T-cell (primary cell): ENCODE results near the gene NMNAT3. TPM values are rescaled to one million over a fixed set of nuclear protein-coding genes. Genes with fewer than 3 reads are reported as not detected.
"Not testable (repeated sequence)": the region's sequence is repeated elsewhere in the genome, so short reads cannot be mapped to it uniquely, and the experiment has no call there.

Experiments
- ATAC-seq, 4 experiments: fragments of 200-7000 bp in 3 of 4; fragments of 150-1000 bp in 1 of 4; cut with Tn5 transposase; replicated peaks in 1 of 4; 1 replicate in 3 of 4; 2 replicates in 1 of 4; pipeline ENCODE4 v1.10.0; 2021; ENCODE audit warnings: moderate library complexity in 3 of 4, mild to moderate bottlenecking in 2 of 4, moderate number of reproducible peaks in 1 of 4
- CTCF ChIA-PET, 2 donors: fragments of 300-600 bp; sonication (Branson Sonifier 250); formaldehyde crosslinking; loops; one replicate each; lab custom pipeline; 2022; ENCODE audit warnings: antibody characterized with exemption in 2 of 2; lab: Charles Lee
- POLR2A ChIA-PET, 2 donors: fragments of 300-600 bp; sonication (Branson Sonifier 250); formaldehyde crosslinking; loops; one replicate each; lab custom pipeline; 2022; ENCODE audit warnings: antibody characterized with exemption in 2 of 2; lab: Charles Lee
- DNase-seq, 35 experiments: peaks; one replicate each; pipeline versions ENCODE4 v3.0.0 to v3.0.0-alpha.2; 2013 to 2023
- H3K27ac ChIP-seq: one replicate; pipeline ENCODE4 v1.5.1; 2013; ENCODE audit warnings: low read length
- H3K27me3 ChIP-seq, 2 experiments: replicated peaks in 1 of 2; 1 replicate in 1 of 2; 2 replicates in 1 of 2; pipeline versions ENCODE4 v1.6.1 to v1.7.0; 2013; ENCODE audit warnings: low read length in 1 of 2, mixed read lengths in 1 of 2; ENCODE audit not compliant: control insufficient read depth in 2 of 2, insufficient read depth in 2 of 2; ENCODE audit errors: extremely low read depth in 1 of 2
- H3K36me3 ChIP-seq, 2 donors: 1 replicate in 1 of 2; 2 replicates in 1 of 2; pipeline versions ENCODE4 v1.6.1 to v1.7.0; 2013; ENCODE audit warnings: low read length in 1 of 2; ENCODE audit not compliant: control insufficient read depth in 2 of 2, insufficient read depth in 1 of 2; ENCODE audit errors: extremely low read depth in 1 of 2
- H3K4me1 ChIP-seq, 2 experiments: 1 replicate in 1 of 2; 2 replicates in 1 of 2; pipeline versions ENCODE4 v1.6.1 to v1.7.0; 2013; ENCODE audit warnings: low read length in 2 of 2, mixed read lengths in 1 of 2; ENCODE audit not compliant: insufficient read depth in 2 of 2, control insufficient read depth in 1 of 2; ENCODE audit errors: extremely low read depth in 1 of 2
- H3K4me3 ChIP-seq, 2 donors: 1 replicate in 1 of 2; 2 replicates in 1 of 2; pipeline versions ENCODE4 v1.5.1 to v1.7.0; 2013; ENCODE audit warnings: mild to moderate bottlenecking in 2 of 2, low read length in 1 of 2, moderate library complexity in 1 of 2; ENCODE audit not compliant: control insufficient read depth in 1 of 2; ENCODE audit errors: extremely low read depth in 1 of 2
- H3K9me3 ChIP-seq: 2 replicates; pipeline ENCODE4 v1.7.0; 2013
- H3K27ac Mint-ChIP-seq, 2 donors: one replicate each; pipeline ENCODE4 v1.8.0; 2020 to 2021; ENCODE audit warnings: mild to moderate bottlenecking in 2 of 2, mixed read lengths in 2 of 2
- H3K27me3 Mint-ChIP-seq, 2 donors: one replicate each; pipeline ENCODE4 v1.8.0; 2021 to 2022; ENCODE audit warnings: mixed read lengths in 2 of 2
- H3K36me3 Mint-ChIP-seq: one replicate; pipeline ENCODE4 v1.8.0; 2021; ENCODE audit warnings: mixed read lengths
- H3K4me1 Mint-ChIP-seq, 3 donors: one replicate each; pipeline ENCODE4 v1.8.0; 2020 to 2022; ENCODE audit warnings: mixed read lengths in 3 of 3, mild to moderate bottlenecking in 1 of 3
- H3K4me3 Mint-ChIP-seq, 3 donors: one replicate each; pipeline ENCODE4 v1.8.0; 2020 to 2022; ENCODE audit warnings: mild to moderate bottlenecking in 3 of 3, mixed read lengths in 3 of 3, moderate library complexity in 3 of 3
- H3K9me3 Mint-ChIP-seq, 3 donors: one replicate each; pipeline ENCODE4 v1.8.0; 2020 to 2022; ENCODE audit warnings: mixed read lengths in 3 of 3
- WGBS: methylation state at CpG from one replicate; pipeline ENCODE4 v1.1.5; 2013; ENCODE audit warnings: missing lambda C conversion rate; ENCODE audit not compliant: insufficient coverage; 5-methylcytosine and 5-hydroxymethylcytosine counted together
- total RNA-seq, 35 experiments: library from RNA in 6 of 35; stranded (reverse) in 6 of 35; fragments of 120-200 nt in 1 of 35; gene quantifications; one replicate each; pipeline versions ENCODE4 v1.2.1 to v1.2.4 and lab custom pipeline; 2013 to 2026

Gene NMNAT3
- total RNA-seq, 5 donors from 2014 or later (not counting 1 experiment from before 2014, with no cell fraction given), result 2.4 to 5.3 (median 4.8) TPM

- no peak overlapping the region for H3K27ac ChIP-seq
- H3K27ac Mint-ChIP-seq, result no peak overlapping the region
- DNase-seq (no peak), ATAC-seq (no peak)
- WGBS, result no CpG with 5 or more reads among the region's 2 CpGs
- H3K27me3 ChIP-seq, result no peaks in the 10 kb centered on the region
- ChIA-PET CTCF (no interaction called here), POLR2A (interaction anchor here in 1 of 2 donors (0.6 kb wide), 1 partner anchor 179 kb away, joined by 9 read pairs; no protein-coding TSS in a partner anchor)
- no peaks in the 10 kb centered on the region for H3K9me3 ChIP-seq
- H3K4me1 Mint-ChIP-seq, result no peaks in the 10 kb centered on the region
- no peak overlapping the region for H3K4me3 ChIP-seq
- H3K27me3 Mint-ChIP-seq, result no peaks in the 10 kb centered on the region
- H3K9me3 Mint-ChIP-seq, result peaks cover 0 to 3% (median 0%) of the 10 kb centered on the region in 3 donors
- H3K36me3 Mint-ChIP-seq, result peaks cover 2% of the 10 kb centered on the region
- no peaks in the 10 kb centered on the region for H3K36me3 ChIP-seq
- no peak overlapping the region for H3K4me3 Mint-ChIP-seq
- no peaks in the 10 kb centered on the region for H3K4me1 ChIP-seq
Observed at GRCh38 chr3:139607257-139608107, 70.3 kb downstream of the NMNAT3 start.

GRCh38 chr3:139602003-139602402, 75.8 kb downstream of the NMNAT3 start:
- no peaks in the 10 kb centered on the region for H3K9me3 ChIP-seq
- H3K4me1 Mint-ChIP-seq, result no peaks in the 10 kb centered on the region
- H3K27me3 ChIP-seq, result no peaks in the 10 kb centered on the region
- H3K27me3 Mint-ChIP-seq, result no peaks in the 10 kb centered on the region
- H3K36me3 Mint-ChIP-seq, result no peaks in the 10 kb centered on the region
- ChIA-PET POLR2A (no interaction called here), CTCF (no interaction called here)
- no peaks in the 10 kb centered on the region for H3K9me3 Mint-ChIP-seq
- H3K27ac Mint-ChIP-seq, result no peak overlapping the region
- no peak overlapping the region for H3K4me3 ChIP-seq
- no peak overlapping the region for H3K27ac ChIP-seq
- ATAC-seq (no peak), DNase-seq (no peak)
- WGBS, result no CpG with 5 or more reads among the region's 1 CpG
- no peak overlapping the region for H3K4me3 Mint-ChIP-seq
- no peaks in the 10 kb centered on the region for H3K4me1 ChIP-seq
- no peaks in the 10 kb centered on the region for H3K36me3 ChIP-seq

- POLR2A ChIA-PET, result no interaction called here
- H3K4me3 Mint-ChIP-seq, result no peak overlapping the region
Observed at GRCh38 chr3:139601191-139601961, 76.4 kb downstream of the NMNAT3 start.

GRCh38 chr3:139597947-139598346, 79.8 kb downstream of the NMNAT3 start:
- no CpG with 5 or more reads among the region's 1 CpG for WGBS
- Mint-ChIP-seq H3K27me3 (no peaks in the 10 kb centered on the region), H3K9me3 (no peaks in the 10 kb centered on the region), H3K4me3 (no peak overlapping the region), H3K4me1 (no peaks in the 10 kb centered on the region), H3K36me3 (no peaks in the 10 kb centered on the region), H3K27ac (no peak overlapping the region)
- Histone ChIP-seq H3K4me1 (no peaks in the 10 kb centered on the region), H3K27me3 (no peaks in the 10 kb centered on the region), H3K9me3 (no peaks in the 10 kb centered on the region), H3K36me3 (no peaks in the 10 kb centered on the region), H3K4me3 (no peak overlapping the region), H3K27ac (no peak overlapping the region)
- ChIA-PET POLR2A (no interaction called here), CTCF (no interaction called here)
- ATAC-seq, result no peak
- DNase-seq, result no peak

More at GRCh38 chr3:139601191-139601961, 76.4 kb downstream of the NMNAT3 start:
- Mint-ChIP-seq H3K36me3 (no peaks in the 10 kb centered on the region), H3K27me3 (no peaks in the 10 kb centered on the region), H3K4me1 (no peaks in the 10 kb centered on the region), H3K9me3 (no peaks in the 10 kb centered on the region), H3K27ac (no peak overlapping the region)
- ATAC-seq, result no peak
- Histone ChIP-seq H3K9me3 (no peaks in the 10 kb centered on the region), H3K27me3 (no peaks in the 10 kb centered on the region), H3K36me3 (no peaks in the 10 kb centered on the region), H3K4me3 (no peak overlapping the region), H3K27ac (no peak overlapping the region), H3K4me1 (no peaks in the 10 kb centered on the region)
- CTCF ChIA-PET, result no interaction called here
- no peak for DNase-seq
- no CpG with 5 or more reads among the region's 5 CpGs for WGBS

GRCh38 chr3:139591186-139591585, 86.6 kb downstream of the NMNAT3 start:
- CTCF ChIA-PET, H3K27me3 Mint-ChIP-seq, H3K27ac Mint-ChIP-seq, H3K9me3 ChIP-seq, H3K36me3 ChIP-seq, H3K4me1 ChIP-seq, H3K4me3 Mint-ChIP-seq, H3K27ac ChIP-seq, H3K36me3 Mint-ChIP-seq, H3K4me1 Mint-ChIP-seq, H3K9me3 Mint-ChIP-seq, H3K4me3 ChIP-seq, ATAC-seq, DNase-seq, POLR2A ChIA-PET, H3K27me3 ChIP-seq: not testable (repeated sequence)
- 100% methylated on average over 2 of the region's 22 CpGs for WGBS

- no peaks in the 10 kb centered on the region for H3K4me1 Mint-ChIP-seq
- ChIA-PET POLR2A (no interaction called here), CTCF (no interaction called here)
- H3K36me3 Mint-ChIP-seq, result peaks cover 7% of the 10 kb centered on the region
- H3K4me3 ChIP-seq, result no peak overlapping the region
- H3K27me3 ChIP-seq, result no peaks in the 10 kb centered on the region
- ATAC-seq (no peak), DNase-seq (no peak)
- H3K9me3 ChIP-seq, result no peaks in the 10 kb centered on the region
- H3K36me3 ChIP-seq, result no peaks in the 10 kb centered on the region
- H3K4me1 ChIP-seq, result no peaks in the 10 kb centered on the region
- H3K27me3 Mint-ChIP-seq, result no peaks in the 10 kb centered on the region
- H3K27ac ChIP-seq, result no peak overlapping the region
- H3K27ac Mint-ChIP-seq, result no peak overlapping the region
- WGBS, result no CpG with 5 or more reads among the region's 4 CpGs
- H3K4me3 Mint-ChIP-seq, result no peak overlapping the region
- peaks cover 0 to 4% (median 0%) of the 10 kb centered on the region in 3 donors for H3K9me3 Mint-ChIP-seq
Observed at GRCh38 chr3:139588450-139588849, 89.3 kb downstream of the NMNAT3 start.
